LNCaP clone FGC (cell line): ENCODE measurements around the gene IGF2R.

Source experiments
- DNase-seq: peaks from one replicate; pipeline ENCODE4 v3.0.0-alpha.2; 2011; ENCODE audit warnings: low read depth
- H3K4me3 ChIP-seq: 2 replicates; pipeline ENCODE4 v1.5.1; 2011; ENCODE audit warnings: mild to moderate bottlenecking, low read depth, low read length, control low read depth
- TF ChIP-seq, protein P1 (sequence below): IDR thresholded peaks from 2 replicates; pipeline ENCODE4 v1.5.1; 2012; ENCODE audit warnings: mild to moderate bottlenecking; ENCODE audit not compliant: control insufficient read depth, insufficient read depth; ENCODE audit errors: extremely low read depth

The IGF2R gene

DNA sequence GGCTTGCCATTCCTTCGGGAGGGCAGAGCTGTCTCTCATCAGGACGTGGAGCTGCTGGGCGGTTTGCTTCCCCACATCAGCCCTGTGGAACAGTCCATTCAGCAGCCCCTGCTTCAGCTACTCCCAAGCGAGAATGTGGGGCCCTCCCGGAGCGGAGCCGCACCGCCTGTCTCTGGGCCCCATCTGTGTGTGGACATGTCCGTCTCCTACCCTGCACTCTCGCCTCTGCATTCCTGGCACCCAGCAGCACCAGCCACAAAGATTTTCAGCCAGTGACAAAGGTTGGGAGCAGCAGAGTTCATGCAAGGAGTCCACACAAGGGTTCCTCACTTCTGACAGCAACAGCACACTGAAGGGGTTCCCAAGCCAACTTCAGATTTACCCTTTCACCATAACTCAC, 123.7 kb downstream of the IGF2R start:
- TF ChIP-seq, protein P1, sequence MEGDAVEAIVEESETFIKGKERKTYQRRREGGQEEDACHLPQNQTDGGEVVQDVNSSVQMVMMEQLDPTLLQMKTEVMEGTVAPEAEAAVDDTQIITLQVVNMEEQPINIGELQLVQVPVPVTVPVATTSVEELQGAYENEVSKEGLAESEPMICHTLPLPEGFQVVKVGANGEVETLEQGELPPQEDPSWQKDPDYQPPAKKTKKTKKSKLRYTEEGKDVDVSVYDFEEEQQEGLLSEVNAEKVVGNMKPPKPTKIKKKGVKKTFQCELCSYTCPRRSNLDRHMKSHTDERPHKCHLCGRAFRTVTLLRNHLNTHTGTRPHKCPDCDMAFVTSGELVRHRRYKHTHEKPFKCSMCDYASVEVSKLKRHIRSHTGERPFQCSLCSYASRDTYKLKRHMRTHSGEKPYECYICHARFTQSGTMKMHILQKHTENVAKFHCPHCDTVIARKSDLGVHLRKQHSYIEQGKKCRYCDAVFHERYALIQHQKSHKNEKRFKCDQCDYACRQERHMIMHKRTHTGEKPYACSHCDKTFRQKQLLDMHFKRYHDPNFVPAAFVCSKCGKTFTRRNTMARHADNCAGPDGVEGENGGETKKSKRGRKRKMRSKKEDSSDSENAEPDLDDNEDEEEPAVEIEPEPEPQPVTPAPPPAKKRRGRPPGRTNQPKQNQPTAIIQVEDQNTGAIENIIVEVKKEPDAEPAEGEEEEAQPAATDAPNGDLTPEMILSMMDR: no peak
- no peak overlapping the region for H3K4me3 ChIP-seq
- no peak for DNase-seq

DNA sequence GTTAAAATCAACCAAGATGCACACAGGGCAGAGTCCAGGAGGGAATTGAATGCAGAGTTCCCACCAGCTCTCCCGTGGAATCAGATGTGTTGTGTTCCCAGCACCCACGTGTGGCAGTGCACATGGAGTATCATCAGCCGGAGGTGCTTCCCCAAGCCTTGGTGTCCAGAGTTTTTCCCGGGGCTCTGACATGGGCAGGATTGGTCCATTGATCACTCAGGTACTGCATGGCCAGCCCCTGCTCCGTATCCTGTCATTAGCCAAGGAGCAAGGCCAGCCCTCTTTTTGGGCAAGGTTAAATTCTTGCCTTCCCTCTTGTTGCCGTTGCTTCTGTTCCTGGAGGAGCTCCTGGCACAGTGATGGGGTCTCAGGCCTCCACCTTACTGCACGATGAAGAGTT, 124.2 kb downstream of the IGF2R start:
- DNase-seq: no peak

DNA sequence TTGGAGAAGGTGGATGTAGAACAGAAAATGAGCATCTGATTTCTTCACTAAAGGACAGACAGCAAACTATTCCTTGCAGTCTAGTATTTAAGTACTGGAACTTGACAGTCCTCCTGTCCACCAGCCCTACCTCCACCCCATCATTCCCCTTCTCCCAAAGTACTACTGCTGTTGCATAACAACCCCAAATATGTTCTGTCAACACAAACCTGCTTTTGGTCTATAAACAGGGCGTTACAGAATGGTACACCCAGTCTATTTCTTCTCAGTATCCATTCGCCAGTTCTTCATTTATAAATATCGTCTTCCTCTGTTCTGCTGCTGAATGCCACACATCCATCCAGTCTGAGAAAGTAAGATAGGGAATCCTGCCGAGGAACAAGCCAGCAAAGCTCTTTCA, 125.1 kb downstream of the IGF2R start:
- no peak overlapping the region for H3K4me3 ChIP-seq
- DNase-seq: no peak
- TF ChIP-seq, protein P1: no peak

More for the DNA sequence above, 124.2 kb downstream of the IGF2R start:
- TF ChIP-seq, protein P1: no peak
- H3K4me3 ChIP-seq: no peak overlapping the region

DNA sequence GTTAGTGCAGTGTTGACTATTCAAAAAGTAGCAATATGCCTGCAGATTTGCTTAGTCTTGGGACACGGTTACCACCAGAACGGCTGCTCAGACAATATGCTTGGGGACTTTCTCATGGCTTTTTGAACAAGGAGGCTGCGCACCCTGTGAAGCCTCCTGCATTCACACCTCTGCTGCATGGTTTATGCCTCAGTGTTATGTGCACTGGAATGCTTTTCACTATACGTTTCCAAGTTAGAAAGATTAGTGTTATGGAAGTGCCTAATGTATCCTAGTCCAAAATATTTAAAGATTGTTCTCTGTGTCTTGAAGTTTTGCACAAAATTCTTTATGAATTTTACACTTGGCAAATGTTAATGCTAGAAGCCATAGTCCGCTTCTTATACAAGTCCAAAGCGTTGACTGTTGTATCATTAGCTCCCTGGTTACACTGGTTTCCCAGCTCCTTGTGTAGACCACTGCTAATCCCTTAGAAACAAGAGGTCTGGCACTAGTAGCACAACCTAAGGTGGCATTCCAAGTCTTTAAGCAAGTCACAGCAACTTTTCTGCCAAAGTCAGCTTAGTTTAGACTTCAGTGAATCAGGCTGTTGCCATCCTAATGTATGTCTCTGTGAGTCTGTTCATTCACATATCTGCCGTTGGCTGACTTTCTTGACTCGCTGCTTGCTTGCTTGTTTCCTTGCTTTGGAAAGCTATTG, 126.4 kb downstream of the IGF2R start:
- no peak overlapping the region for H3K4me3 ChIP-seq
- TF ChIP-seq, protein P1: no peak
- no peak for DNase-seq

DNA sequence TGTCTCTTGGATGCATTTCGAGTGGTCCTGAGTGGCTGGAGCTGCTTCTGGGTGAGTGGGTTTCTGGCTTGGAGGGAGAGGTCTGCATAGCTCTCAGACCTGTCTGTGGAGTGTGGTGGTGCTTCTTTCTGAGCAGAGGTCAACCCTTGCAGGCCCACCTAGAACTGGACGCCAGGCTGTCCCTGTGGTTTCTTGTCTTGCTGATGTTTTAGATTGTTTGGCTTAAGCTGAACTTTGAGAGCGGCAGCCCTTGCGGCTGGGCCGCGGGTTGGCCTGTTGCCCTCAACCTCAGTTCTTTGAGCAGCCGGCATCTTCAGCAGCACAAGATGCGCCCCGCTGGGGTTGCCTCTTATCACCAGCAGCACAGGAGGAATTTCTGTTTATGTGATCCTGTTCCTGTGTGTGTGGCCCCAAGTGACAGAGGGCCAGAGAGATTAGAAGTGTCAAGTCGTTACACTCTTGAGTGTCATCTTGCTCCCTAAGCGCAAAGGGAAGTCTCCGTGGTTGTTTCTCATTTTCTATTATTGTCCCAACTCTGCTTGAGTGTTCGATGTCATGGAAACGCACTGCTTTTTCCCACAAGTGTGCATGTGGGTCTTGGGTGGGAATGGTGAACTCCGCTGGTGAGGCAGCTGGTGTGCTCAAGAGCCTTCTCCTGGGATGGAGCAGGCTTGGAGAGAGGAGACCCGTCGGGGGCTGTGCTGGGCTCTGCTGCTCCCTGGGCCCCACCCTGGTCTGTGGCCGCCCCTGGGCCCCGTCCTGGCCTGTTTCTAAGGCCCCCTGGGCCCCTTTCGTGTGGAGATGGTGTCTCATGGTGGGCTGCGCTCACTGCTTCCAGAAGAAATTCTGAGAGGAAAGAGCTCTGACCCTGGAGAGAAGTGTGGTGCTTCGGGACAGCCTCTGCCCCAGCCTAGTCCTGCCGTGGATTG, 132.7 kb downstream of the IGF2R start:
- H3K4me3 ChIP-seq: no peak overlapping the region
- TF ChIP-seq, protein P1: no peak
- no peak for DNase-seq

DNA sequence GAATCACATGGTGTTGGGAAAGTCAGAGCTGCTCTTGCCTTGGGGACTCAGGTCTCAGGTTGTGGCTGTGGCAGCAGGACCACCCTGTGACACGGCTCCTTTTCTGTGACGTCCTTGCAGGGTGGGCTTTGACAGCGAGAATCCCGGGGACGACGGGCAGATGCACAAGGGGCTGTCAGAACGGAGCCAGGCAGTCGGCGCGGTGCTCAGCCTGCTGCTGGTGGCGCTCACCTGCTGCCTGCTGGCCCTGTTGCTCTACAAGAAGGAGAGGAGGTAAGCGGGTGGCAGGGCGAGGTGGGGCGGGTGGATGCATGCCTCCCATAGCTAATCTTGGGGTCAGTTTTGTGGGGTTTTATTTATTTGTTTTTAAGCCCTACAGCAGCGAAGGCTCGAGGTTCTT, 133.5 kb downstream of the IGF2R start:
- TF ChIP-seq, protein P1: no peak
- no peak overlapping the region for H3K4me3 ChIP-seq
- DNase-seq: no peak
